PC-9 (cell line): ENCODE measurements around the gene SH3RF3.

Experiments used
- CTCF ChIP-seq: fragments of 200-600 bp; sonication (generic); conservative IDR thresholded peaks from 2 replicates; pipeline ENCODE4 v1.6.1; 2017; ENCODE audit warnings: mixed run types, antibody characterized with exemption, mild to moderate bottlenecking, moderate library complexity
- EZH2 ChIP-seq: fragments of 200-600 bp; sonication (generic); IDR thresholded peaks from 2 replicates; pipeline ENCODE4 v1.8.0; 2017; ENCODE audit warnings: antibody characterized with exemption, low read depth

- TF ChIP-seq CTCF (no peak), EZH2 (no peak)
These were observed 171.6 kb downstream of the SH3RF3 start for GRCh38 chr2:109300582-109300981.
